Epithelial cell of proximal tubule (primary cell): ENCODE results near the gene INVS. TPM values are rescaled to one million over a fixed set of nuclear protein-coding genes. Genes with fewer than 3 reads are reported as not detected.

Experiments used
- DNase-seq: peaks from one replicate; pipeline ENCODE4 v3.0.0-alpha.2; 2011; ENCODE audit warnings: low read depth
- H3K4me3 ChIP-seq: 2 replicates; pipeline ENCODE4 v1.5.1; 2011; ENCODE audit warnings: low read depth, mild to moderate bottlenecking, low read length
- CTCF ChIP-seq: conservative IDR thresholded peaks from 2 replicates; pipeline ENCODE4 v1.5.1; 2012; ENCODE audit warnings: low read depth, mild to moderate bottlenecking, low read length
- total RNA-seq: library from RNA; depleted of rRNA; stranded (reverse); fragments of >200 nt; gene quantifications from 2 replicates; pipeline ENCODE4 v1.2.3, GENCODE V29; 2015

The INVS gene
- total RNA-seq, 1 donor from 2014 or later = 9.1 TPM

DNA sequence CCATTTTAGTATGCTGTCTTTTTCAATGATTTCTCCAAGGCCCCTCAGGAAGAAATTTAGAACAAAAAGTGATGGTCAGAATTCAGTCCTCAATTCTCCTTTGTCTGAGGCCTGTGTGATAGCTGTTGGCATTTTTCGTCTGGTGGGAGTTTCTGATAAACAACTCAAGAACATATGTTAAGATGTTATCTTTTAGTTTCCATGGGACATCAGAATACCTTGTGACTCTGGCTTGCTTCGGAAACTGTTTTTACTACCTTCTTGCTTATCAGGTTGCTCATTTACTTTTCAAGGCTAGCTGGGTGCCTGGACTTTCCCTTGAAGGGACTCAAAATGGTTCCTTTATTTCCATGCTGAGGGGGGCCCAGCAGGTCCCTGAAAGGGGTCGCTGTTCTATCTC lies 97.2 kb downstream of the INVS start:
- no peak overlapping the region for H3K4me3 ChIP-seq
- no peak for TF ChIP-seq CTCF
- no peak for DNase-seq

DNA sequence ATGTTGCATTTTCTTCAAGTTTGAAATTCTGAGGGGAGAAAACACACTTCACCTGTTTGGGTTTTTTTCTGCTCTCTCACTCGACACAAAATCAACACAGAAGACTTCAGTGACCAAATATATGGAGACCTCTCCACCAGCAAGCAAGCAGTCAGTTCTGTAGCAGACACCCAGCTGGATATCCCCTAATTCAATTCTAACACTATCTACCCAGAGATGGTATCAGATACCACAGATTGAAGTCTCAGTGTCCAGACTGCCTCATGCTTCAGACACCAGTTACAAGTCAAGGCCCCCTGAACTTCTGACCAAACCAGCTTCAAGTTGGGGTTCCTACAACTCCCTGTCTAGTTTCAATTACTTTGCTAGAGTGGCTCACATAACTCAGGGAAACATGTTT lies 97.8 kb downstream of the INVS start:
- DNase-seq = no peak
- TF ChIP-seq CTCF = no peak
- no peak overlapping the region for H3K4me3 ChIP-seq

GRCh38 chr9:100197553-100197952 lies 98.5 kb downstream of the INVS start:
- DNase-seq = no peak
- no peak for TF ChIP-seq CTCF
- H3K4me3 ChIP-seq = no peak overlapping the region

- H3K4me3 ChIP-seq = no peak overlapping the region
- no peak for TF ChIP-seq CTCF
- no peak for DNase-seq
These were observed 103.8 kb downstream of the INVS start for GRCh38 chr9:100202806-100203205.

DNA sequence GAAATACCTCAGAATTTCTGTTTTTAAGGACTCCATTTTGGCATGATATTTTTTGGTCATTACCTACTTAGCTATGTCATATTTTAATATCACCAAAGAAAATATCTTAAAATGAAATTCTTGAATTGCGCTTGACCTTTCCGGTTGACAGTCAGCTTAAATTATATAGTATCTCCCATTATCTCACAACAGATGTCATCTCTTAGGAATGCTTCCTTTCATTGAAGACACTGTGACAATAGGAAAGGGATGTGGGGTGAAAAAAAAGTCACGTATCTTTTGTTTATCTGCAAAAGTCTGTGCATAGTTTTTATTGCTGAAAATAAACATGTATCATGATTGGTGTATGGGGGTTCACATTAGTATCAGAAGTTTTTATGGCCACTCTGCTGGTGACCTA lies 105.8 kb downstream of the INVS start:
- no peak for TF ChIP-seq CTCF
- H3K4me3 ChIP-seq = no peak overlapping the region
- no peak for DNase-seq

GRCh38 chr9:100206899-100207298 lies 107.9 kb downstream of the INVS start:
- no peak overlapping the region for H3K4me3 ChIP-seq
- TF ChIP-seq CTCF = no peak
- DNase-seq = no peak

DNA sequence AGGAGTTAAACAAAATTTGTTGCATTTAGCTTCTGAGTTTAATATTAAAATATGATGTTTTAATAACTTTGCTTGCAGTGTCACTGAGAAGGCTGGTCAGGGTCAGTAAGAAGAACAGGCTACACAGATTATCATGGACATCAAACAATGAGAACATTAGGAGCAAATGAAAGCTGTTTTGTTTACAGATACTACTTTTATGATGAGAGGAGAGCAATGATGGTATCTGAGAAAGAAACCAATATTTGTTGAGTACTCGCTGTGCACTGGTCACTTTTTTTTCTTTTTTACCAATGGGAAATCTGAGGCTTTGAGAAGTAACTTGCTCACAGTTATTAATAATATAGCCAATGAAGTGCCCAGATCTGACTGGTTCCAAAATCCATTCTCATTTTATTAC lies 109.6 kb downstream of the INVS start:
- DNase-seq = no peak
- no peak overlapping the region for H3K4me3 ChIP-seq
- no peak for TF ChIP-seq CTCF
